GM18519 (cell line): ENCODE data around the gene DTX3.
A peak's percentile ranks its signal among the peaks of the same experiment; 100 is the strongest.
"Not testable (repeated sequence)": the region's sequence is repeated elsewhere in the genome, so short reads cannot be mapped to it uniquely, and the experiment has no call there.

Source experiments
- ATAC-seq: cut with Tn5 transposase; IDR thresholded peaks from one replicate; pipeline ENCODE4 v1.9.1; 2021; ENCODE audit warnings: mild to moderate bottlenecking, moderate library complexity; ENCODE audit not compliant: unreplicated experiment, low FRiP score

Gene DTX3

GRCh38 chr12:57582440-57582839 is 22.2 kb upstream of the DTX3 start:
- ATAC-seq: no peak

- ATAC-seq: peak; percentile 91
These were observed 21.4 kb upstream of the DTX3 start for GRCh38 chr12:57583008-57583831.

- ATAC-seq: no peak
These were observed 20.6 kb upstream of the DTX3 start for GRCh38 chr12:57584050-57584449.

- ATAC-seq: no peak
These were observed 19.9 kb upstream of the DTX3 start for GRCh38 chr12:57584690-57585089.

- no peak for ATAC-seq
These were observed 19.5 kb upstream of the DTX3 start for GRCh38 chr12:57585156-57585555.

- no peak for ATAC-seq
These were observed 18.5 kb upstream of the DTX3 start for GRCh38 chr12:57586128-57586527.

- no peak for ATAC-seq
These were observed 17.7 kb upstream of the DTX3 start for GRCh38 chr12:57586832-57587429.

GRCh38 chr12:57588951-57589610 is 15.5 kb upstream of the DTX3 start:
- ATAC-seq: not testable (repeated sequence)

- ATAC-seq: no peak
These were observed 14.2 kb upstream of the DTX3 start for GRCh38 chr12:57590479-57590863.

GRCh38 chr12:57590864-57591781 is 13.5 kb upstream of the DTX3 start, which contains the start of gene PIP4K2C:
Gene PIP4K2C (plus strand): TSS chr12:57591192. CDS start chr12:57591290, 98 bp downstream.
- peak; percentile 85 for ATAC-seq

GRCh38 chr12:57591782-57592325 is 12.8 kb upstream of the DTX3 start:
- ATAC-seq: no peak

GRCh38 chr12:57592551-57593165 is 12.0 kb upstream of the DTX3 start:
- no peak for ATAC-seq

GRCh38 chr12:57593187-57593586 is 11.4 kb upstream of the DTX3 start:
- ATAC-seq: no peak

- ATAC-seq: no peak
These were observed 4.2 kb upstream of the DTX3 start for GRCh38 chr12:57600395-57600794.

GRCh38 chr12:57602544-57602943 is 2.1 kb upstream of the DTX3 start:
- no peak for ATAC-seq

- ATAC-seq: no peak
These were observed 1.3 kb upstream of the DTX3 start for GRCh38 chr12:57603324-57603723.

GRCh38 chr12:57603815-57604453 is 690 bp upstream of the DTX3 start:
- ATAC-seq: no peak

- no peak for ATAC-seq
These were observed 577 bp downstream of the DTX3 start for GRCh38 chr12:57604992-57605810.
